Measurements from ENCODE around the gene PTH1R.

Gene PTH1R

GRCh38 chr3:46860810-46861604, 16.5 kb upstream of the PTH1R start:
- TF ChIP-seq ZBTB7A (IDR thresholded peaks at IDR 0.05; ENCODE audit: low read depth) (no peak), MAX (IDR thresholded peaks at IDR 0.05) (no peak), USF1 (IDR thresholded peaks at IDR 0.05) (no peak), EGR1 (IDR thresholded peaks at IDR 0.05) (no peak), TAF1 (IDR thresholded peaks at IDR 0.05; ENCODE audit: low read depth) (no peak), CREB1 (IDR thresholded peaks at IDR 0.05; ENCODE audit: low read depth) (no peak), FOXM1 (IDR thresholded peaks at IDR 0.05; ENCODE audit: borderline replicate concordance, low read depth) (no peak), TCF12 (IDR thresholded peaks at IDR 0.05; ENCODE audit: low read depth) (no peak), RAD21 (IDR thresholded peaks at IDR 0.05; ENCODE audit: low read depth) (no peak), YY1 (IDR thresholded peaks at IDR 0.05; ENCODE audit: low read depth) (no peak), EP300 (IDR thresholded peaks at IDR 0.05; ENCODE audit: borderline replicate concordance) (no peak), TEAD4 (IDR thresholded peaks at IDR 0.05) (no peak), NFIC (IDR thresholded peaks at IDR 0.05) (no peak), REST (IDR thresholded peaks at IDR 0.05; ENCODE audit: low read depth) (no peak), CEBPB (IDR thresholded peaks at IDR 0.05) (no peak)

GRCh38 chr3:46861605-46862368, 15.7 kb upstream of the PTH1R start:
- no peak for TF ChIP-seq RAD21 (IDR thresholded peaks at IDR 0.05; ENCODE audit: low read depth)
- no peak for TF ChIP-seq TCF12 (IDR thresholded peaks at IDR 0.05; ENCODE audit: low read depth)
- no peak for TF ChIP-seq MAX (IDR thresholded peaks at IDR 0.05)
- no peak for TF ChIP-seq EP300 (IDR thresholded peaks at IDR 0.05; ENCODE audit: borderline replicate concordance)
- TF ChIP-seq NFIC (IDR thresholded peaks at IDR 0.05): no peak
- no peak for TF ChIP-seq ZBTB7A (IDR thresholded peaks at IDR 0.05; ENCODE audit: low read depth)
- TF ChIP-seq TEAD4 (IDR thresholded peaks at IDR 0.05): no peak
- no peak for TF ChIP-seq EGR1 (IDR thresholded peaks at IDR 0.05)
- TF ChIP-seq CEBPB (IDR thresholded peaks at IDR 0.05): no peak
- no peak for TF ChIP-seq YY1 (IDR thresholded peaks at IDR 0.05; ENCODE audit: low read depth)
- no peak for TF ChIP-seq TAF1 (IDR thresholded peaks at IDR 0.05; ENCODE audit: low read depth)
- no peak for TF ChIP-seq FOXM1 (IDR thresholded peaks at IDR 0.05; ENCODE audit: borderline replicate concordance, low read depth)
- TF ChIP-seq USF1 (IDR thresholded peaks at IDR 0.05): no peak
- no peak for TF ChIP-seq CREB1 (IDR thresholded peaks at IDR 0.05; ENCODE audit: low read depth)
- TF ChIP-seq REST (IDR thresholded peaks at IDR 0.05; ENCODE audit: low read depth): no peak

- TF ChIP-seq EP300 (IDR thresholded peaks at IDR 0.05; ENCODE audit: borderline replicate concordance) (no peak), REST (IDR thresholded peaks at IDR 0.05; ENCODE audit: low read depth) (no peak), USF1 (IDR thresholded peaks at IDR 0.05) (no peak), RAD21 (IDR thresholded peaks at IDR 0.05; ENCODE audit: low read depth) (no peak), CEBPB (IDR thresholded peaks at IDR 0.05) (no peak), TEAD4 (IDR thresholded peaks at IDR 0.05) (no peak), TCF12 (IDR thresholded peaks at IDR 0.05; ENCODE audit: low read depth) (no peak), YY1 (IDR thresholded peaks at IDR 0.05; ENCODE audit: low read depth) (no peak), FOXM1 (IDR thresholded peaks at IDR 0.05; ENCODE audit: borderline replicate concordance, low read depth) (no peak), MAX (IDR thresholded peaks at IDR 0.05) (no peak), NFIC (IDR thresholded peaks at IDR 0.05) (no peak), EGR1 (IDR thresholded peaks at IDR 0.05) (no peak), TAF1 (IDR thresholded peaks at IDR 0.05; ENCODE audit: low read depth) (no peak), ZBTB7A (IDR thresholded peaks at IDR 0.05; ENCODE audit: low read depth) (no peak)
Observed at GRCh38 chr3:46862369-46863025, 15.0 kb upstream of the PTH1R start.

Data from Ishikawa (cell line).